Karpas-422 (cell line): ENCODE results near the gene MAPRE2. TPM values are rescaled to one million over a fixed set of nuclear protein-coding genes. Genes with fewer than 3 reads are reported as not detected.

Experiments used
- small RNA-seq: library from RNA; depleted of rRNA; stranded (forward); fragments of <200 nt; gene quantifications from one replicate; pipeline ENCODE3, GENCODE V24; 2014
- total RNA-seq: library from RNA; depleted of rRNA; stranded (reverse); fragments of >200 nt; shearing (Covaris generic); gene quantifications from 2 replicates; pipeline ENCODE4 v1.2.3, GENCODE V29; 2014; ENCODE audit warnings: low replicate concordance; rRNA removed

MAPRE2 gene
- total RNA-seq, 1 experiment from 2014 or later, result 267 TPM

Small RNA genes within 50 kb of the gene (small RNA-seq; reads per million reads assigned to genes)
- gene AC015967.2, result not detected

Other genes with a start within 250 kb of the MAPRE2 start
- 31.7 and 36.4 TPM in 2 replicates for gene ZNF397, start 199.6 kb downstream of the MAPRE2 start, total RNA-seq
- gene ZSCAN30, start 248.8 kb downstream of the MAPRE2 start, total RNA-seq, result 22.0 and 27.4 TPM in 2 replicates